Tibial artery (tissue), 4 donors: ENCODE data around the gene MTERF4.

Source experiments
- DNase-seq, 2 donors: peaks; one replicate each; pipeline ENCODE4 v3.0.0-alpha.2; 2019
- H3K27ac ChIP-seq, 2 donors: fragments of 200-600 bp; sonication (generic) in 1 of 2; 1 replicate in 1 of 2; 2 replicates in 1 of 2; pipeline ENCODE4 v1.5.1; 2018 to 2019; ENCODE audit warnings: mild to moderate bottlenecking in 1 of 2
- H3K27me3 ChIP-seq, 2 donors: fragments of 200-600 bp; sonication (generic) in 1 of 2; one replicate each; pipeline versions ENCODE4 v1.5.1 to v1.6.0; 2016 to 2019
- H3K36me3 ChIP-seq, 3 donors: fragments of 200-600 bp; sonication (generic) in 2 of 3; one replicate each; pipeline ENCODE4 v1.5.1; 2016 to 2019; ENCODE audit warnings: mild to moderate bottlenecking in 2 of 3
- H3K4me1 ChIP-seq, 4 donors: fragments of 200-600 bp; sonication (generic) in 2 of 4; 1 replicate in 3 of 4; 2 replicates in 1 of 4; pipeline ENCODE4 v1.5.1; 2016 to 2019
- H3K4me3 ChIP-seq, 2 donors: fragments of 200-600 bp; sonication (generic) in 1 of 2; 1 replicate in 1 of 2; 2 replicates in 1 of 2; pipeline ENCODE4 v1.5.1; 2018 to 2019; ENCODE audit warnings: mild to moderate bottlenecking in 2 of 2
- H3K9me3 ChIP-seq, 3 donors: fragments of 200-600 bp; sonication (generic) in 1 of 3; one replicate each; pipeline ENCODE4 v1.5.1; 2016 to 2019
- intact Hi-C: fragments of 100-400 bp; cut with DNase I; formaldehyde crosslinking; loops from one replicate; pipeline ENCODE4 v1.15.0; 2023; ENCODE audit warnings: low total_unique reads
- TF ChIP-seq, protein P1 (sequence below), 2 experiments: fragments of 200-600 bp in 1 of 2; fragments of 450-650 bp in 1 of 2; IDR thresholded peaks; one replicate each; pipeline ENCODE4 v1.5.1; 2017 to 2019; ENCODE audit warnings: antibody characterized with exemption in 2 of 2, mild to moderate bottlenecking in 1 of 2, moderate library complexity in 1 of 2

Gene MTERF4

DNA sequence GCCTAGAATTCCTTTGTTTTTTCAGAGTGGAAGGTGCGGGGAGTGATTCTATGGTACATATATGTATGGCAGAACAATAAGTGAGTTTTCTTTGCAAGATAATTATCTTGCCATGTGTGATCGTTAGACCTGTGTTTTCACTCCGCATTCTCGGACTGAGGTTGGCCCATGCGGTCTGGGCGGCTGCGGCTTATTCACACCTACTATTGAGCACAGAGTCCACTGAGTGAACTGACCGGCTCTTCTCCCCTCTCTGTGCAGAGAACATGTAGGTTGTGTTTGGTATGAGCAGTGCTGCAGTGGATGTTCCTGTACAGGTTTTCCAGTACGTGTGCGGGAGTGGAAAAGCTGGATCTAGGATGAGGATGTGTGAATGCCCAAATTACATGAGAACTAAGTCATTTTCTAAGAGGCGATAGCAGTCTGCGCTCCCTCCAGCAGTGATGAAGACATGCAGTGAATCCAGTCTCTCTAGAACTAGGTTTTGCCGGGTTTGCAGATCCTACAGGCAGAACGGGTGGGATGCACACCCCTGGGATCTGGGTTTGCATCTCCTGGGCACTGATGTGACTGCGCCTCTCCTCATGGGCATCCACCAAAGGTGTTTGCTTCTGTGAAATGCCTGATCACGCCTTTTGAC, 27.1 kb downstream of the MTERF4 start:
- TF ChIP-seq, protein P1, sequence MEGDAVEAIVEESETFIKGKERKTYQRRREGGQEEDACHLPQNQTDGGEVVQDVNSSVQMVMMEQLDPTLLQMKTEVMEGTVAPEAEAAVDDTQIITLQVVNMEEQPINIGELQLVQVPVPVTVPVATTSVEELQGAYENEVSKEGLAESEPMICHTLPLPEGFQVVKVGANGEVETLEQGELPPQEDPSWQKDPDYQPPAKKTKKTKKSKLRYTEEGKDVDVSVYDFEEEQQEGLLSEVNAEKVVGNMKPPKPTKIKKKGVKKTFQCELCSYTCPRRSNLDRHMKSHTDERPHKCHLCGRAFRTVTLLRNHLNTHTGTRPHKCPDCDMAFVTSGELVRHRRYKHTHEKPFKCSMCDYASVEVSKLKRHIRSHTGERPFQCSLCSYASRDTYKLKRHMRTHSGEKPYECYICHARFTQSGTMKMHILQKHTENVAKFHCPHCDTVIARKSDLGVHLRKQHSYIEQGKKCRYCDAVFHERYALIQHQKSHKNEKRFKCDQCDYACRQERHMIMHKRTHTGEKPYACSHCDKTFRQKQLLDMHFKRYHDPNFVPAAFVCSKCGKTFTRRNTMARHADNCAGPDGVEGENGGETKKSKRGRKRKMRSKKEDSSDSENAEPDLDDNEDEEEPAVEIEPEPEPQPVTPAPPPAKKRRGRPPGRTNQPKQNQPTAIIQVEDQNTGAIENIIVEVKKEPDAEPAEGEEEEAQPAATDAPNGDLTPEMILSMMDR (IDR thresholded peaks at IDR 0.05) = no peak
- intact Hi-C loops = no loop called here
- H3K27me3 ChIP-seq = no peaks in the 10 kb centered on the region
- H3K4me3 ChIP-seq = no peak overlapping the region
- H3K36me3 ChIP-seq = peaks cover 7 to 55% (median 44%) of the 10 kb centered on the region in 3 donors
- H3K27ac ChIP-seq = no peak overlapping the region
- H3K4me1 ChIP-seq = no peaks in the 10 kb centered on the region
- H3K9me3 ChIP-seq = no peaks in the 10 kb centered on the region
- no peak for DNase-seq

DNA sequence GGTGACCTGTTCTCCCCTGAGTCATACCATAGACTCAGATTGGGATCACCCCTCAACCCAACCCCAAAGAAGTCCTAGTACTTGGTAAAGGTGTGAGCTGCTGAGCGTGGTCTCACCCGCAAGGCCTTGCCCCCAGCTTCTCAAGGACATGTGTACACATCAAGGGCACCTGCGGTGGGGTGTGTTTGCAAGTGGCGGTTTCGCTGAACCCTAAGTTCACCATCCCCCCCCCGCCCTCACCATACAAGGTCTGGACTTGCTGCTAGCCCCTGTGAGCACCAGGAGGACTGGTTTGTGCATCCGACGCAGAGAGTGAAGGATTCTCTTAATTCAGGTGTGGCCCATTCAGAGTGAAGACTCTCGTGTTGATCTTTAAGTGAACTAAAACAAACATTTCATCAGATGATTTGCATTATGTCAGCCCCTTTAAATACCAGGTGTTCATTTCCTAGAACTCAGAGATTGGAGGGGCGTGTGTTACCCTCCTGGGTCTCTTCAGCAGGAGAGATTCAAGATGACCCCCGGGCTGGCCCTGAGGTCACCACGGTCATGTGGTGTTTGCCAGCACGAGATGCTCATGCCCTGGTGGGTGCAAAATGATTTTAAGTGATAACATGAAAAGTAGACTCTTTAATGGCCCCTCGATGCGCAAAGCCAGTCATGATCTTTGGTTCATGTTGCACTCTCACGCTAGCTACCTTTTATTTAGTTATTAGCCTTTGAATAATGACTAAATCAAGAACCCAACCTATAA, 27.8 kb downstream of the MTERF4 start:
- TF ChIP-seq, protein P1 (IDR thresholded peaks at IDR 0.05) = no peak
- no peak overlapping the region for H3K4me3 ChIP-seq
- peaks cover 7 to 63% (median 52%) of the 10 kb centered on the region in 3 donors for H3K36me3 ChIP-seq
- intact Hi-C loops = no loop called here
- no peak for DNase-seq
- no peak overlapping the region for H3K27ac ChIP-seq
- H3K27me3 ChIP-seq = no peaks in the 10 kb centered on the region
- H3K4me1 ChIP-seq = no peaks in the 10 kb centered on the region
- H3K9me3 ChIP-seq = no peaks in the 10 kb centered on the region

GRCh38 chr2:241073166-241074064, 28.7 kb downstream of the MTERF4 start:
- Histone ChIP-seq H3K9me3 (no peaks in the 10 kb centered on the region), H3K27me3 (no peaks in the 10 kb centered on the region), H3K4me3 (no peak overlapping the region), H3K4me1 (no peaks in the 10 kb centered on the region), H3K36me3 (peaks cover 11 to 71% (median 61%) of the 10 kb centered on the region in 3 donors), H3K27ac (no peak overlapping the region)
- TF ChIP-seq, protein P1 (IDR thresholded peaks at IDR 0.05) = no peak
- intact Hi-C loops = no loop called here
- DNase-seq = peak in 1 of 2 donors; percentile 65

- Histone ChIP-seq H3K4me1 (no peaks in the 10 kb centered on the region), H3K4me3 (no peak overlapping the region), H3K9me3 (no peaks in the 10 kb centered on the region), H3K27ac (no peak overlapping the region), H3K27me3 (no peaks in the 10 kb centered on the region), H3K36me3 (peaks cover 11 to 79% (median 67%) of the 10 kb centered on the region in 3 donors)
- DNase-seq = no peak
- TF ChIP-seq, protein P1 (IDR thresholded peaks at IDR 0.05) = no peak
- intact Hi-C loops = no loop called here
These were observed 29.4 kb downstream of the MTERF4 start for GRCh38 chr2:241072553-241073165.

DNA sequence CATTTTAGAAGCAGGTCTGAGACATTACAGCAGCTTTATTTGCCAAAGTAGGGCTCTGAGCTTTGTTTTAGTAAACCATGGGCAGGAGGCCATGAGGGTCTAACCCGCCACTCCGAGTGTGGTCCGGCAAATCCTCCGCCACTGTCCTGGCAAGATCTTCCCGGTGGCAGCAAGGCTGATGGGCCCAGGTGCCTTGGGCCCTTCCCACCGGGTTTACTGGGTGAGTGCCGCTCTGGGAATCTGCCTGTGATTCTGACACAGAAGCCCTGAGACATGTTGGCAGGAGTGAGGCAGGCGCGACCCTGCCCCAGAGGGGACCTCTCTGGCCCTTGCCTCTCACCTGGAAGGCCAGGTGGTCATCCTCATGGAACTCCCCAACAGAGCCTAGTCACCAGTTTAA, 29.9 kb downstream of the MTERF4 start:
- intact Hi-C loops = no loop called here
- TF ChIP-seq, protein P1 (IDR thresholded peaks at IDR 0.05) = no peak
- Histone ChIP-seq H3K36me3 (peaks cover 11 to 84% (median 70%) of the 10 kb centered on the region in 3 donors), H3K27ac (no peak overlapping the region), H3K9me3 (no peaks in the 10 kb centered on the region), H3K4me1 (no peaks in the 10 kb centered on the region), H3K27me3 (no peaks in the 10 kb centered on the region), H3K4me3 (no peak overlapping the region)
- DNase-seq = no peak
